NCI-H2107 treated with DMSO at 0.1 percent for 48 hours (cell line): ENCODE data around the gene SLC24A3.

ENCODE experiments used
- DNase-seq: peaks from one replicate; lab custom pipeline; 2025; ENCODE audit not compliant: unreplicated experiment; lab: John Stamatoyannopoulos, UW

SLC24A3 gene

DNA sequence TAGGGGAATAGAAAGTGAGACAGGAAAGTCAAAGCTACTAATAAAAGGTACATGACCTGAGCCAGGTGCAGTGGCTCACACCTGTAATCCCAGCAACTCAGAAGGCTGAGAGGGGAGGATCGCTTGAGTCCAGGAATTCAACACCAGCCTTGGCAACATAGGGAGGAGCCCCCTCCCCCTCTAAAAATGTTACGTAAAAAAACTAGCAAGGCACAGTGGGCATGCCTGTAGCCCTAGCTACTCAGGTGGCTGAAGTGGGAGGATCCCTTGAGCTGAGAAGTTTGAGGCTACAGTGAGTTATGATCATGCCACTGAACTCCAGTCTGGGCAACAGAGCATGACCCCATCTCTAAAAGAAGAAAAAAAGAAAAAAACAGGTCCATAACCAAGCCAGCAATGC is 359.6 kb downstream of the SLC24A3 start:
- DNase-seq: no peak

- DNase-seq: no peak
Measured at GRCh38 chr20:19577692-19578091, 365.2 kb downstream of the SLC24A3 start.

GRCh38 chr20:19582782-19583181 is 370.3 kb downstream of the SLC24A3 start:
- no peak for DNase-seq

DNA sequence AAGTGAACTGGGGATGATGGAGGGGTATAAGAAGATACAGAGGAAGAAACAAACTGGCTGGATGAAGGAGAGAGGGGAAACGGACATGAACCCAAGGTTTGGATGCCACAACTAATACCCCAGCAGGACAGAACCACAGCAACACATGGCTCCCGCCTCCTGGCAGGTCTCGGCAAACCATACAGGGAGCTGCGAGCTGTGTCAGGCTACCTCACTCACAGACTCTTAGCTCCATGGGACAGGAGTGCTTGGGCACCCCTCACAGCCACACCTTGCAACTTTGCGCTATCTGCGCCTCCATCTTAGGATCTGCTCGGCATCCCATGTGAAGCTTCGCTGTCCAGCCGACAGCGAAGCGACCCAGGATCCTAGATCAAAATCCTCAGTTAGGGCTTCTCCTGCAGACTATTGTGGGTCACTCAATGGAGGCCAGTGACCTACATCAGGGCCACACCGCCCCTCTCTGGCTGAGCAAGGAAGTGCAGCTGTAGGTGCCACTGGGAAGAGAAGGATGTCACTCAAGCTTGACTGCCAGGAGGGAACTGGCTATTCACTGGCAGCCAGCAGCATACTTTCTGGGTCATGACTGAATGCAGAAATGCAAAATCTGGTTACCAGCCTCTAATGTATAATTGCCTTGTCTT is 371.2 kb downstream of the SLC24A3 start:
- no peak for DNase-seq

DNA sequence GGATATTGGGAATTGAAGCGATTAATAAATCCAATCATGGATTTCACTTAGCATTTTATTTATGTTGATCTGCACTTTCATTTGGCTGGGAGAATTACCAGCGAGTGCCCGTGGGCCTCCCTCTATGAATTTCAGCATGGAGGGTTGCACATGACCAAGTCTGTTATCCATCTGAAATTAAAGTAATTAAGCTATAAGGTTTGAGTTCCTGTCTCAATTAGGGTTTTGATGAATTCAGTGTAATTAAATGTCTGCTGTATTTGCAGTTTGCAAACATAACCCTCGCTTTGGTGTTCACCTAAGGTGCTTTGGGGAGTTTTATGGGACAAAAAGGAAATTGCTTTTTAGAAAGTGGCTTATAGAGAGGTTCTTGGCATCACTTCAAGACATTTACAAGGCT is 375.8 kb downstream of the SLC24A3 start:
- no peak for DNase-seq

GRCh38 chr20:19588732-19589131 is 376.3 kb downstream of the SLC24A3 start:
- no peak for DNase-seq

GRCh38 chr20:19589787-19590362 is 377.4 kb downstream of the SLC24A3 start:
- DNase-seq: no peak

DNA sequence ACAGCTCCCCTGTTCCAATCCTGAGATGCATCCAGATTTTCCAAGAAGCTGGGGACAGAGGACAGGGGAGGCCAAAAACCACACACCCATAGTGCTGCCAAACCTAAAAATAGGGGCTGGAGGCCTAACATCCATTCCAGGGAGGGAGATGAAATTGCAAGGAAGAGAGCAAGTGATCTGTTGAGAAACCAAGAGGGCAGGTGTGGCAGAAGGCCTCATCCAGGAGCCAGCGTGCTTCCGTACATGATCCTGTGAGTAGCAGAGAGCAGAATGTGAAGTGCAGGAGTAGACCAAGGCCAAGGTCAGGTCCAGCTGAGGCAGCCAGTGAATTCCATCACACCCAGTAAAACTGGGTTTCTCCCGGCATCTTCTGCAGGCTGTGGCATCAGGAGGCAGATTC is 377.9 kb downstream of the SLC24A3 start:
- no peak for DNase-seq

DNA sequence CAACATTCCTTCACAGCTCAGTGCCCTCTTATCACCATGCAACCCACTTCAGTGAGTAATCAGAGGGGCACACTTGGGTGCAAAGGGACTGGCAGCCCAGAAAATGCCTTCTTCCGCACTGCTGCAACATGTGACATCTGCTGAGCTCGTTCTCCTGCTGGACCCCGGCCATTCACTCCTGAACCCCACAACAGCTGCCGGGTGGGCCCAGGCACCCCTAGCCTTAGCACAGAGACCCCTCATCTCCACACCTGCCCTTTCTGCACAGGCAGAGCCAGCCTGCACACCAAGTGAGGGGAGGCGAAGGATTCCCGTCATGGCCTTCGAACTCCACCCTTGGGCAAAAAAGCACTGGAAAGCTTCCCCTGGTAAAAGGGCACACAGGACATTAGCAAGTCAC is 381.3 kb downstream of the SLC24A3 start:
- no peak for DNase-seq

GRCh38 chr20:19594896-19595295 is 382.5 kb downstream of the SLC24A3 start:
- no peak for DNase-seq

- DNase-seq: no peak
Measured at GRCh38 chr20:19598117-19598850, 385.8 kb downstream of the SLC24A3 start.

DNA sequence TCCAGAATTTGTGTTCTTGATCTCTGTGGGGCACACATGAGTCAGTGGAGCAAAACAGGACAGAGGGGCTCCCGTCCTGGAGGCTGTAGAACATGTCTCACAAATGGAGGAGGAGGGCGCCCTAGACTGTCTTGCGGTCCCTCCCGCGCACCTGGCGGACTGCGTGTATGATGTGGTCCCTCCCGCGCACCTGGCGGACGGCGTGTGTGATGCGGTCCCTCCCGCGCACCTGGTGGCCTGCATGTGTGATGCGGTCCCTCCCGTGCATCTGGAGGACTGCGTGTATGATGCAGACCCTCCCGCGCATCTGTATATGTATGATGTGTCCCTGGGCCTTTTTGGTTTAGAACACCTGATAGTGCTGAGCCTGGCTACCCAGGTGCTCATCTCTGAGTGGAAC is 386.8 kb downstream of the SLC24A3 start:
- no peak for DNase-seq

- DNase-seq: no peak
Measured at GRCh38 chr20:19600042-19600441, 387.6 kb downstream of the SLC24A3 start.

- no peak for DNase-seq
Measured at GRCh38 chr20:19601126-19601810, 388.8 kb downstream of the SLC24A3 start.

- no peak for DNase-seq
Measured at GRCh38 chr20:19602675-19603375, 390.4 kb downstream of the SLC24A3 start.

DNA sequence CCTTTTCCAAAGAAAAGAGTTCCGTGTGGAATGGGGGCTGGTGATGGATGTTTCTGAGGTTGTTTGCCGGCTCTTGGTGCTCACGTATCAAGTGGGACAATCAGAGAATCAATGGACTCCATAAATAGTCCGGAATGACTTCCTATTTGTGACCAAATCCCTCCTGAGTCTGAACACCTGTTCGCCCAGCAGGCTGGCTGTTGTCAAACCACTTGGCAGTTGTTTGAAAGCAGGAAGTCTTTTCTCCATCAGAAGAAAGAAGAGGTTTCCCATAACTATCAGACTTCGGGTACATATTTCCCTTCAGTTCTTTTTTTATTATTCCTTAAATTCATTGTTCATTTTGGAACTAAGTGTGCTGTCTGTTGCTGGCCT is 390.9 kb downstream of the SLC24A3 start:
- DNase-seq: peak; percentile 49

DNA sequence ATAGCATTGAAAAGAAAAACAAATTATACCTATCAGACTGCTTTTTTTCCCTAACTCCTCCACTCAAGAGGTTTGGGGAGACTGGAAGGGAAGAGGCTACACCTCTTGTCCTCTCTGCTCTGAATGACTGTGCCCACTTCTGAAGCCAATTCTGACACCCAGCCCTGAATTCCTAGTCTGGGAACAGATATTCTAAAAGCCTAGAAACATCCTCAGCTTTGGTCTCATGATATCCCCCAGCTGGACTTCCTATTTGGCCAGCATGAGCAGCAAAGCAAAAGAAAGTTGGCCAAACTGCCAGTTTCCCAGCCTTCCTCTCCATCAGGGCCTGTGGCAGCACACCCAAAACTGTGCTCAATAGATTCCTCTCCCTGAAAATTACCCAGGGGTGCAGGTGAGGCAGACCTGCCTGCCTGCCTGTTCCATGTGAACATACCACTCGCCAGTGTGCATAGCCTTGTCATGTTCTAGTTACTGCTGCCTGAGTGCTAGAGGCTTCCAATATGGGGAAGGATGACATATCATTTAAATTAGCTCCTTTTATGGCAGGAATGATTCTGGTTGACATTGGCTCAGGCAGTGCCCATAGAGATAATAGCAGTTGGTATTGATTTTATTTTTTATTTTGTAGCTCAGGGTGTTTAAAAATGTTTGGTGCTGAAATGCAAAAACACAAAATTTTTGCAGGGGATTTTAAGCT is 393.5 kb downstream of the SLC24A3 start:
- DNase-seq: no peak

DNA sequence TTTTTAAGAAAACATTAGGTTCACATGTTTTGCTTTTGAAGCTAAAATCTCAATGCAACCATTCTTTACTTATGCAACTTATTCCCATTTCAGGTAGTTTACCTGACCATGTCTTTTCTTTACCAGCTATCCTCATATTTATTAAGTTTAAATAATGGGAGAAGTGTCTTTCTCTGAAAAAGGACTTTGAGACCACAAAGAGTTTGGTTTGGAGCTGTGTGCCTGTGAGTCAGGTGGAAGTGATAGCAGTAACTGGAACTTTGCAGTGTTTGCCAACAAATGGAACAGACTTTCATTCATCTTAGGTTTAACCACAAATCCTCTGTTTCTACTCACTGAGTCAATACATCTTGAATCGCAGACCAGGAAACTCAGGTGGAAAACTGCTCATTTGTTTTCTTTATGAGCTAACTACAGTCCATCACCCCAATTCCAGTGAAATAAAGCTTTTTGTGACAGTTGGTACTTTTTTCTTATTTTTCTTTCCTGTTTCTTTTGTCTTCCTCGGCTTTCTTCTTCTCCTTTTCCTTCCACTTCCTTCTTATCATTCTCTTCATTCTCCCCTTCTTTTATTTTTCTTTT is 397.3 kb downstream of the SLC24A3 start:
- no peak for DNase-seq

GRCh38 chr20:19615629-19616028 is 403.2 kb downstream of the SLC24A3 start:
- DNase-seq: no peak

GRCh38 chr20:19616081-19616480 is 403.6 kb downstream of the SLC24A3 start:
- no peak for DNase-seq
